NCI-H2196 (cell line): ENCODE measurements around the gene GJD4.

ENCODE experiments used
- DNase-seq: peaks from one replicate; lab custom pipeline; 2025; ENCODE audit not compliant: unreplicated experiment; lab: John Stamatoyannopoulos, UW

The GJD4 gene

GRCh38 chr10:35650894-35651293 is 45.8 kb downstream of the GJD4 start:
- no peak for DNase-seq

GRCh38 chr10:35652824-35653223 is 47.7 kb downstream of the GJD4 start:
- no peak for DNase-seq

DNA sequence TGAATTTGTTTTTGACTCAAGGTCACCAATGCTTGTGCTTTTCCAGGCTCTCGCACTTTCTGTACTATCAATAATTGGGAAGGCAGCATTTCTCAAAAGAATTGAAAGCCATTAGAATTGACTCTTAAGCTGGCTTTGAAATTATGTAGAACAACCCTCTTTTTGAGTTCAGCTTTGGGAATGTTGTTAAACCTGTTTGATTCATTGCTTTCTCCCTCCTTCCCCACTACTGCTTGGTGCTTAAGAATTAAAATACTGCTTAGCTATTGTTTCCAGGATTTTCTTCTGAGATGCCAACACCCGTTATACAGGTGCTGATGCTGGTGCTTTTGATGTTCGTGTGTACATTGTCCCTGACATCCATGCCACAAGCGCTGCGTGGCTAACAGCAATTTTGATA is 52.5 kb downstream of the GJD4 start:
- no peak for DNase-seq
